ENCODE results near the gene SH2D2A.

The SH2D2A gene

DNA sequence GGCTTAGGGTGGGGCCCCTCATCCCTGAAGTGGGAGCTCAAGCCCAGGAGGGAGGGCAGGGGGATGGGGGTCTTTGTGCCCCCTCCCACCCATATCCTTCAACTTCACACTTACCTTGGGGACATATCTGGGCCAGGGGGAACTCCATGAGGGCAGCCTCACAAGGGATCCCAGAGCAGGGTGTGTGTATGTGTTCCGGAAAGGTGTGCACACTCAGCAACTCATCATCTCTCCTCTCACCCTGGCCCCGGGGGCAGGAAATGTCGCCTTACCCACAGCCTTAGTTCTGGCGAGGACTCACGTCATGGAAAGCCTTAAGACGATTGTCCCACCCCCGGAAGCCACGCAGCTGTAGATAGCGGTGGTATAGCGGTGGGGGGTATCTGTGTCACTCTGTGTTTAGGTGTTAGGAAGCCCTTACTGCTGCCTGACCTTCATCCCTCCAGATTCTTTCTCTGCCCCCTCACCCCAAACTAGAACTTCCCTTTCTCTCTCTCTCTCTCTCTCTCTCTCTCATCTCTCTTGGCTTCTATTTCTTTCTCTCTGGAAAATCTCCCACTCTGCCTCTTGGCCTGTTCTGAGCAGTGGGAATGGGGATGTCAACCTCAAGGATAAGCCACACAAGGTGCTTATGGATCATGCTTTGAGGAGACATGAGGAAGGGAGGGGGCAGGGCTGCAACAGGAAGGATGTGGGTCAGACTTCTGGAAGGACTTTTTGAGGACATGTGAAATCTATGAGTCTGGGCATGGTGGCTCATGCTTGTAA lies at the start of gene SH2D2A:
Gene SH2D2A (minus strand): TSS at position 288 of the 768 bp plus-strand sequence. CDS start 140 bp downstream, at position 148.
- DNase-seq (ENCODE audit: low read depth) = peak; percentile 90

- DNase-seq (ENCODE audit: low read depth) = no peak
Measured at GRCh38 chr1:156865865-156866248, 49.2 kb upstream of the SH2D2A start.

DNA sequence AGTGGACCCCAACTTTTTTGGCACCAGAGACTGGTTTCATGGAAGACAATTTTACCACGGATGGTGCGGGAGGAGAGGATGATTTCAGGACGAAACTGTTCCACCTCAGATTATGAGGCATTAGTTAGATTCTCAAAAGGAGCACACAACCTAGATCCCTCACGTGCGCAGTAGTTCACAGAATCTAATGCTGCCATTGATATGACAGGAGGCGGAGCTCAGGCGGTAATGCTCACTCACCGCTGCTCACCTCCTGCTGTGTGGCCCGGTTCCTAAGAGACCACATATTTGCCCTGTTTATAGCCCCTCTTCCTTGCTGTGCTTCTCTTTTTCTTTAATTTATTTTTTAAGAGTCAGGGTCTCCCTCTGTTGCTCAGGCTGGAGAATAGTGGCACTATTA lies 48.6 kb upstream of the SH2D2A start:
- no peak for DNase-seq (ENCODE audit: low read depth)

DNA sequence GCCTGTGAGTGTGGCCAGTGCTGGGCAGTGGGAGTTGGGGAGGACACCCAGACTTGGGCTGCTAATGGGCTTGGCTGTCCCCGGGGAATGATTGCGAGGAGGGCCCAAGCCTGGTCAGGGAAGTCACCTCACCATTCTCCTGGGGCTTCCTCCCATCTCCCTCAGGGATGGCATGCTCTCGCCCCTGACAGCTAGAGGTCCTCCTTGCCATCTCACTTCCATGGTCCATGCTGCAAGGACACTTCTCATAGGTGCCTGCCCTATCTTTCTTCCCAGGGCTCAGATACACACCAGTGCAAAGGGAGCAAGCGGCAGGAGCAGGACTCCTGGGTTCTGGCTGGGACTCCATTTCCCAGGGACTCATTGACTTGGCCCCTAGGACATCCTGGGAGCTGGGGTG lies 48.1 kb upstream of the SH2D2A start:
- no peak for DNase-seq (ENCODE audit: low read depth)

- DNase-seq (ENCODE audit: low read depth) = no peak
Measured at GRCh38 chr1:156863631-156864030, 47.0 kb upstream of the SH2D2A start.

DNA sequence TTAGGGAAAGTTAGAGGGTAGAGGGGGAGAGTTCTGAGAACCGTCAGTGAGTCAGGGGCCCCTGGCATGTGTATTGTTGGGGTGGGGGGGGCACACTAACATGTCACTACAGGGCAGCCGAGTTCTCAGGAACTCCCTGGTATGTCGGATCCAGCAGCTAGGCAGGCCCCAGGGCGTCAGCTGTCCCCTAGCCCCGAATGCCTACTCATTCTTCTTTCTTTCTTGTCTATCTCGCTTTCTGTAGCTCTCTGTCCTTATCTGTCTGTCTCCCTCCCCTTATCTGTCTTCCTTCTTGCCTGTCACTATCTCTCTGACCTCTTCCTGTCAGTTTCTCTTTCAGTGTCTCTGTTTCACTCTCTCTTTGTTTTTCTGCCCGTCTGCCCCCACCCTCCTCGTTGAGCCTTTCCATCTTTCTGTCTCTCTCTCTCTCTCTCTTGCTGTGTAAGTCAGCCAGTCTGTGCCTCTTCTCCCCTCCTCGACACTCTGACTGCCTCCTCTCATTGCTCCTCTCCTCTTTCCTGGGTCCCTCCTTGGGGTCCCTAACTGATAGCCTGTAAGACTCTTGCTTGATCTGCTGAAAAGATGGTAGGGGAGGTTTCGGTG lies 46.5 kb upstream of the SH2D2A start:
- DNase-seq (ENCODE audit: low read depth) = no peak

DNA sequence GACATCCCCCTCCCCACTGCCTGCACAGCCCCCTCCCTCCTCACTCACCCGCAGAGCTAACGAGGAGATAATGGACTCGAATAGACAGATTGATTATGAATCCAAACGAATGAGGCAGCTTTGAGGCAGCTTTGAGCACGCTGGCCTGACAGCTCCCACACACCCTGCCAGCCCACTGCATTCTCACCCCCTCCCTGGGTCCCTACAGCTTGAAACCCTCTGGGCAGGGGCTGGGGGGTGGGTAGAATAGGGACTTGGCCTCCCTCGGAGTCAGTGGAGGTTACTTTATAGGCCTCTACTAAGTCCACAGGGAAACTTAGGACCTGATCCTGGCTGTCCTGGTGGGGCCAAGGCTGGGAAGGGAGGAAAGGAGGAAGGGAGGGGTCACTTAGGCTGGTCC lies 45.9 kb upstream of the SH2D2A start:
- no peak for DNase-seq (ENCODE audit: low read depth)

GRCh38 chr1:156860628-156861423 lies 44.2 kb upstream of the SH2D2A start, which contains the start of gene NTRK1:
TSS of gene NTRK1 (plus strand) at chr1:156860865. CDS start at chr1:156860935, 70 bp downstream.
- DNase-seq (ENCODE audit: low read depth) = no peak

DNA sequence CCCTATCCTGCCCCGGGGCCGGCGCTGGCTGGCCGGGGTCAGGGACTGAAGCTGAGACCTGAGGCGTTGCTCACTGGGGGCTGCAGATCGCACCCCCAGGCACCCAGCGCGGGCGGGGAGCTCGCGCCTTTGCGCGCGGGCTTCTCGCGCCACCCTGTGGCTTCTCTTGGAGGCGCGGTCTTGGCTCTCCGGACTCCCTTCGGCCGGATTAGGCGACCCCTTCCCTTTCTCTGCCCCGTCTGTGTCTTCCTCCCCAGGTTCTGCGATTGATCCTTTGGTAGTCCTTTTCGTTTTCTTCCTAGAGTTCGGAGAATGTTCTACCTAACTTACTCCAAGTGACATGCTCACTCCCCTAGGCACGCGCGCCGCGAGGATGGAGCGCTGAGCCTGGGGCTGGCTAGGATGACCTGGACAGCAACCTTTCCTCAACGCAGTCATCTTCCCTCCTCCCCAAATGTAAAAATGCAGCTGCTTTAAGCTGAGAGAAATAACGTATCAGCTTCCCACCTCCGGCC lies 43.5 kb upstream of the SH2D2A start:
- DNase-seq (ENCODE audit: low read depth) = peak; percentile 28

DNA sequence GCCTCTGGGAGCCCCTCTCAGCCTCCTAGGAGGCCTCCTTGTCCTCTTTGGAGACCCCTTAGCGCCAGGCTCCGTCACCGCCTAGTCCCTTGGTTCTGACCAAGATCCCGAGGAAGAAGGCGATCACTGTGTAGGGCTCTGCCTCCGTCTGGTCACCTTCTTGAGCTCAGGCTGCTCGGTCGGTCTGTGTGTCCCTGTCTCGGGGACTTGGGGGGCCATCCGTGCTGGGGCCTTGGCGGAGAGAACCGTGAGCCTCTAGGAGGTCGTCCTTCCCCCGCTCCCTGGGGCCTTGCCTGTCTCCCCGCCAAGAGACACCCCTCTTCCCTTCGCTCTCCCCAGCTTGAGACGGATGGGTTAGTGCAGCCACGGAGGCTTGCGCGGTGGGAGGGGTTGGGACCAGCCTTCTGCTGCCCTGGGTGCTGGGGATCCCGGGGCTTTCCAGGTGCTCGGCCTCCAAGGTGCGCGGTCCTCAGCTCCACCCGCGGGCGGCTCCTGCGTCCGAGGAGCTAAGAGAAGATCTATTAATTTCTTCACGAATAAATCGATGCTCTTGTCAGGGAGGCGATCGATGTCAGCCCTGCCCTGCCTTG lies 43.0 kb upstream of the SH2D2A start:
- no peak for DNase-seq (ENCODE audit: low read depth)

GRCh38 chr1:156858959-156859522 lies 42.4 kb upstream of the SH2D2A start, which contains the start of gene INSRR:
TSS of gene INSRR (minus strand) at chr1:156859117. CDS start at chr1:156858621, 496 bp downstream.
- DNase-seq (ENCODE audit: low read depth) = no peak

DNA sequence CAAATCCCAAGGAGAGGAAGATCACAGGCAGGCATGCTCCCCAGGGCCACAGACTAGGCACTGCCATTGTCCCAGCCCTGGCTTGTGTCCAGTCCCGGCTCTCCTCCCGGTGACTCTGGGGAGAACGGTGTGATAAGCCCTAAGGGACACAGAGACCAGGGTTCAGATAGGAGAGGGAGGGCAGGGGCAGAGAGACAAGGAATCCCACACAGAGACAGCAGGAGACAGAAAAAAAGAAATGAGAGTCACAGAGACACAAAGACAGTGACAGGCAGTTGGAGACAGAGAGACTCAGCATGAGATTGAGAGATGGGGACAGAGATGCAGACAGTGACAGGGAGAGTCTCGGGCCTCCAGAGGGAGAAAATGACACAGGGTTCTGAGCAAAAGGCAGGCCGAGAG lies 41.9 kb upstream of the SH2D2A start:
- DNase-seq (ENCODE audit: low read depth) = no peak

GRCh38 chr1:156857532-156857931 lies 40.9 kb upstream of the SH2D2A start:
- no peak for DNase-seq (ENCODE audit: low read depth)

GRCh38 chr1:156856282-156856785 lies 39.7 kb upstream of the SH2D2A start:
- DNase-seq (ENCODE audit: low read depth) = no peak

- DNase-seq (ENCODE audit: low read depth) = no peak
Measured at GRCh38 chr1:156854634-156855033, 38.0 kb upstream of the SH2D2A start.

DNA sequence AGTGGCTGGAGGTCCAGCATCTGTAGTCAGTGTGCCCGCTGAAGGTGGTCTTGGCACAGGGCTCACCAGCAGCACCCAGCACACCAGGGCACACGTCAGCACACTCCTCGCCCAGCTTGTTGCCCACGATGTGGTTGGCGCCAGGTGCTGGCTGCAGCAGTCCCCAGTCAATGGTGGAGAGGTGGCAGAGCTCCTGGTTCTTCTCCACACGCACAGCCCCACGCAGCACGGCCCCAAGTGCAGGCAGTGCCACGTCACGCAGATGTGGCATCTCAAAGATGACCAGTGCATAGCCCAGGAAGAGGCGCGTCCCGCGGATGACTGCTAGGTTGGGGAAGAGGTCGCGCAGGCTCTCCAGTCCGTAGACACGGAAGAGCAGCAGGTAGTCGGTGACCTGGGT lies 37.1 kb upstream of the SH2D2A start:
- no peak for DNase-seq (ENCODE audit: low read depth)

GRCh38 chr1:156852418-156852874 lies 35.8 kb upstream of the SH2D2A start:
- DNase-seq (ENCODE audit: low read depth) = no peak

DNA sequence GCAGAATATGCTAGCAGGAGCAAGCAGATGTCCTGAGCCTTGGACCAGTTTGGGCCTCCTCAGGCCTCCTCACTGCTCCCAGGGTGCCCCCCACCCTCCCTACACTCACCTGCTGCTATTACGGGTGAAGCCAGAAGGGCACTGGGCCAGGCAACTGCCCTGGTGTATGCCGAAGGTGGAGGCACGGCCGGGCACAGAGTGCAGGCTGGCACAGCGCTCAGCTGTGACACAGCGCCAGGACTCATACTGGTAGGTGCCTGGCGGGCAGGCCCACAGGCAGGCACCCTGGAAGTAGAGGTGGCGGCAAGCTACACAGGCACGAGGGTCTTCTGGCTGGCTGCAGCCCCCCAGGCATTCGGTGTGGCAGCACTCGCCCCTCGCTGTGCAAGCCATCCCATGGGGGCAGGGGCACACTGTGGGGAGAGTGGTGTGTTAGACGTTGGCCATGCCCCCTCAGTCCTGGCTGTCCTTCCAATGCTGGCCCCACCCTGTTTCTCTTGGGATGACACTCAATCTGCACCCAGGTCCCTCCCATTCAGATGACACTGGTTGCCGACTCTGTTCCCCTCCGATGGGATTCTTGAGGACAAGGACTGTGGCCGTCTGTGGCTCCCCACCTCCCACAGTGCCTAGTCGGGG lies 35.2 kb upstream of the SH2D2A start:
- no peak for DNase-seq (ENCODE audit: low read depth)

GRCh38 chr1:156849151-156849496 lies 32.5 kb upstream of the SH2D2A start:
- no peak for DNase-seq (ENCODE audit: low read depth)

GRCh38 chr1:156848461-156849150 lies 32.0 kb upstream of the SH2D2A start:
- peak; percentile 53 for DNase-seq (ENCODE audit: low read depth)

Data from stimulated activated CD8-positive, alpha-beta memory T cell treated with anti-CD3 and anti-CD28 coated beads, Interleukin-15, amount 100 ng/mL, for 1 hour (primary cell).